A549 (cell line): Measurements from ENCODE around the gene IGFL3.

Experiments used
- CEBPB ChIP-seq, 2 experiments: fragments of >200 bp in 1 of 2; sonication (Bioruptor Twin) in 1 of 2; formaldehyde crosslinking in 1 of 2; IDR thresholded peaks; 2 replicates each; pipeline ENCODE4 v1.6.1; 2012 to 2016
- CHD2 ChIP-seq: fragments of 150-350 bp; IDR thresholded peaks from 2 replicates; pipeline ENCODE4 v1.6.1; 2014; ENCODE audit warnings: low read length; ENCODE audit not compliant: partially characterized antibody
- ESRRA ChIP-seq: fragments of 150-350 bp; IDR thresholded peaks from 2 replicates; pipeline ENCODE4 v1.6.1; 2014; ENCODE audit warnings: mild to moderate bottlenecking, low read length, borderline replicate concordance
- HOXA7 ChIP-seq: fragments of 250-450 bp; sonication (Bioruptor Pico); IDR thresholded peaks from 2 replicates; pipeline ENCODE4 v1.5.0; 2020; ENCODE audit warnings: mild to moderate bottlenecking, moderate library complexity
- JUN ChIP-seq, 2 experiments: fragments of >200 bp; sonication (Bioruptor Twin); formaldehyde crosslinking; IDR thresholded peaks; 2 replicates in 1 of 2; 3 replicates in 1 of 2; pipeline ENCODE4 v1.6.1; 2016 to 2017
- MAZ ChIP-seq: fragments of 150-350 bp; IDR thresholded peaks from 2 replicates; pipeline ENCODE4 v1.6.1; 2014; ENCODE audit warnings: antibody characterized with exemption, low read depth, low read length, borderline replicate concordance
- NFE2L2 ChIP-seq: fragments of 150-350 bp; conservative IDR thresholded peaks from 2 replicates; pipeline ENCODE4 v1.6.1; 2014; ENCODE audit warnings: low read length
- NPAS2 ChIP-seq: fragments of 250-450 bp; sonication (Bioruptor Pico); IDR thresholded peaks from 2 replicates; pipeline ENCODE4 v1.8.0; 2022; ENCODE audit warnings: mild to moderate bottlenecking, moderate library complexity, borderline replicate concordance
- POLR2A ChIP-seq: IDR thresholded peaks from 2 replicates; pipeline ENCODE4 v1.6.1; 2012; ENCODE audit warnings: mild to moderate bottlenecking, low read length
- TF ChIP-seq, protein P1 (sequence below): IDR thresholded peaks from 2 replicates; pipeline ENCODE4 v1.6.1; 2012
- TF ChIP-seq, protein P2 (sequence below): fragments of 200-600 bp; sonication (generic); IDR thresholded peaks from 2 replicates; pipeline ENCODE4 v1.6.1; 2016; ENCODE audit warnings: antibody characterized with exemption, mild to moderate bottlenecking, moderate library complexity
- TF ChIP-seq, protein P3 (sequence below): fragments of >200 bp; sonication (Bioruptor Twin); formaldehyde crosslinking; IDR thresholded peaks from 3 replicates; pipeline ENCODE4 v1.5.1; 2016

DNA sequence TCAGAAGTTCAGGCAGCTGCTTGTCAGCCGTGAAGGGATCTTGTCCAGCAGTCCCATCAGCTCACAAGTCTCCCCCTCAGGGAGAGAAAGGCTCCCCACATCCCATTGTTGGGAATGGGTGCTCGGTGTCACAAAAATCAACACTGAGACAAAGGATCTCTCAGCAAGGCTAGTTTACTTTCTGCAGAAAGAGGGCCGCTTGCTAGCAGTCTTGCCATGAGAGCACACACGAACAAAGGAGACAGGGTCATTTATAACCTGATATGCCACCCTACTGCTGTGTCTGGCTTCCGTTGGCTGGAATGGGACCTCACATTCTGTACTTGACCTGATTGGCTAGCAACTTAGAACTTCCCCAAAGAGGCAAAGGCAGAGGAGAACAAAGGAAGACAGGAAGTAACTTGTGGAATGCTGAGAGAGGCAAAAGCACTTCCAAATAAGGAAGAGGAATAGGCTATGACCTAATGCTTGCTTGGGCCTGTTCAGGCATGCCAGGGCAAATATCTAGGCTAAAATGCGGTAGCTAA, 8.7 kb upstream of the IGFL3 start:
- TF ChIP-seq, protein P1, sequence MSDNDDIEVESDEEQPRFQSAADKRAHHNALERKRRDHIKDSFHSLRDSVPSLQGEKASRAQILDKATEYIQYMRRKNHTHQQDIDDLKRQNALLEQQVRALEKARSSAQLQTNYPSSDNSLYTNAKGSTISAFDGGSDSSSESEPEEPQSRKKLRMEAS: no peak
- TF ChIP-seq POLR2A: no peak
- no peak for TF ChIP-seq CHD2
- no peak for TF ChIP-seq ESRRA
- TF ChIP-seq, protein P2, sequence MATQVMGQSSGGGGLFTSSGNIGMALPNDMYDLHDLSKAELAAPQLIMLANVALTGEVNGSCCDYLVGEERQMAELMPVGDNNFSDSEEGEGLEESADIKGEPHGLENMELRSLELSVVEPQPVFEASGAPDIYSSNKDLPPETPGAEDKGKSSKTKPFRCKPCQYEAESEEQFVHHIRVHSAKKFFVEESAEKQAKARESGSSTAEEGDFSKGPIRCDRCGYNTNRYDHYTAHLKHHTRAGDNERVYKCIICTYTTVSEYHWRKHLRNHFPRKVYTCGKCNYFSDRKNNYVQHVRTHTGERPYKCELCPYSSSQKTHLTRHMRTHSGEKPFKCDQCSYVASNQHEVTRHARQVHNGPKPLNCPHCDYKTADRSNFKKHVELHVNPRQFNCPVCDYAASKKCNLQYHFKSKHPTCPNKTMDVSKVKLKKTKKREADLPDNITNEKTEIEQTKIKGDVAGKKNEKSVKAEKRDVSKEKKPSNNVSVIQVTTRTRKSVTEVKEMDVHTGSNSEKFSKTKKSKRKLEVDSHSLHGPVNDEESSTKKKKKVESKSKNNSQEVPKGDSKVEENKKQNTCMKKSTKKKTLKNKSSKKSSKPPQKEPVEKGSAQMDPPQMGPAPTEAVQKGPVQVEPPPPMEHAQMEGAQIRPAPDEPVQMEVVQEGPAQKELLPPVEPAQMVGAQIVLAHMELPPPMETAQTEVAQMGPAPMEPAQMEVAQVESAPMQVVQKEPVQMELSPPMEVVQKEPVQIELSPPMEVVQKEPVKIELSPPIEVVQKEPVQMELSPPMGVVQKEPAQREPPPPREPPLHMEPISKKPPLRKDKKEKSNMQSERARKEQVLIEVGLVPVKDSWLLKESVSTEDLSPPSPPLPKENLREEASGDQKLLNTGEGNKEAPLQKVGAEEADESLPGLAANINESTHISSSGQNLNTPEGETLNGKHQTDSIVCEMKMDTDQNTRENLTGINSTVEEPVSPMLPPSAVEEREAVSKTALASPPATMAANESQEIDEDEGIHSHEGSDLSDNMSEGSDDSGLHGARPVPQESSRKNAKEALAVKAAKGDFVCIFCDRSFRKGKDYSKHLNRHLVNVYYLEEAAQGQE: no peak
- no peak for TF ChIP-seq NFE2L2
- TF ChIP-seq, protein P3, sequence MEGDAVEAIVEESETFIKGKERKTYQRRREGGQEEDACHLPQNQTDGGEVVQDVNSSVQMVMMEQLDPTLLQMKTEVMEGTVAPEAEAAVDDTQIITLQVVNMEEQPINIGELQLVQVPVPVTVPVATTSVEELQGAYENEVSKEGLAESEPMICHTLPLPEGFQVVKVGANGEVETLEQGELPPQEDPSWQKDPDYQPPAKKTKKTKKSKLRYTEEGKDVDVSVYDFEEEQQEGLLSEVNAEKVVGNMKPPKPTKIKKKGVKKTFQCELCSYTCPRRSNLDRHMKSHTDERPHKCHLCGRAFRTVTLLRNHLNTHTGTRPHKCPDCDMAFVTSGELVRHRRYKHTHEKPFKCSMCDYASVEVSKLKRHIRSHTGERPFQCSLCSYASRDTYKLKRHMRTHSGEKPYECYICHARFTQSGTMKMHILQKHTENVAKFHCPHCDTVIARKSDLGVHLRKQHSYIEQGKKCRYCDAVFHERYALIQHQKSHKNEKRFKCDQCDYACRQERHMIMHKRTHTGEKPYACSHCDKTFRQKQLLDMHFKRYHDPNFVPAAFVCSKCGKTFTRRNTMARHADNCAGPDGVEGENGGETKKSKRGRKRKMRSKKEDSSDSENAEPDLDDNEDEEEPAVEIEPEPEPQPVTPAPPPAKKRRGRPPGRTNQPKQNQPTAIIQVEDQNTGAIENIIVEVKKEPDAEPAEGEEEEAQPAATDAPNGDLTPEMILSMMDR: no peak
- TF ChIP-seq JUN (IDR thresholded peaks at IDR 0.05): no peak
- TF ChIP-seq HOXA7 (CRISPR knock-in tag): no peak
- no peak for TF ChIP-seq MAZ
- no peak for TF ChIP-seq CEBPB (IDR thresholded peaks at IDR 0.05)
- no peak for TF ChIP-seq NPAS2
